ENCODE measurements around the gene CERK. TPM values are rescaled to one million over a fixed set of nuclear protein-coding genes. Genes with fewer than 3 reads are reported as not detected.

The CERK gene
- total RNA-seq, 1 donor from 2014 or later, result 67.5 TPM

DNA sequence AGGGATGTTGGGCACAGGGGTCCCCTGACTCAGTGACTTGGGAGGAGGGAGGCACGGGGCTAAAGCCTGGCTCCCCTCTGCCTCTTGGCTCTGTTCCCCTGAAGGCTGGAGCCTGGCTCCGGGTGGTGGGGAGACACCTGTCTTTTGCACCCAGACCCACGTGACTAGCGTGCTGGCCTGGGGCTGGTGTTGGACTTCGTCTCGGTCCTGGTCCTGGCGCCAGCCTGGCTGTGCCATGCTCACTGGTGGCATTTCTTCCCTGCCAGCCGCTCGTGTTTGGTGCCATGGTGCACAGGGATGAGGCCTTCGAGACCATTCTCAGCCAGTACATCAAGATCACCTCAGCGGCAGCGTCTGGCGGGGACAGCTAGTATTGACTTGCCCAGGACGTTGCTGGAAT lies 61.2 kb downstream of the CERK start:
- no peaks in the 10 kb centered on the region for H3K36me3 Mint-ChIP-seq
- H3K27me3 Mint-ChIP-seq, result no peaks in the 10 kb centered on the region
- TF ChIP-seq, protein P1, sequence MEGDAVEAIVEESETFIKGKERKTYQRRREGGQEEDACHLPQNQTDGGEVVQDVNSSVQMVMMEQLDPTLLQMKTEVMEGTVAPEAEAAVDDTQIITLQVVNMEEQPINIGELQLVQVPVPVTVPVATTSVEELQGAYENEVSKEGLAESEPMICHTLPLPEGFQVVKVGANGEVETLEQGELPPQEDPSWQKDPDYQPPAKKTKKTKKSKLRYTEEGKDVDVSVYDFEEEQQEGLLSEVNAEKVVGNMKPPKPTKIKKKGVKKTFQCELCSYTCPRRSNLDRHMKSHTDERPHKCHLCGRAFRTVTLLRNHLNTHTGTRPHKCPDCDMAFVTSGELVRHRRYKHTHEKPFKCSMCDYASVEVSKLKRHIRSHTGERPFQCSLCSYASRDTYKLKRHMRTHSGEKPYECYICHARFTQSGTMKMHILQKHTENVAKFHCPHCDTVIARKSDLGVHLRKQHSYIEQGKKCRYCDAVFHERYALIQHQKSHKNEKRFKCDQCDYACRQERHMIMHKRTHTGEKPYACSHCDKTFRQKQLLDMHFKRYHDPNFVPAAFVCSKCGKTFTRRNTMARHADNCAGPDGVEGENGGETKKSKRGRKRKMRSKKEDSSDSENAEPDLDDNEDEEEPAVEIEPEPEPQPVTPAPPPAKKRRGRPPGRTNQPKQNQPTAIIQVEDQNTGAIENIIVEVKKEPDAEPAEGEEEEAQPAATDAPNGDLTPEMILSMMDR (conservative IDR thresholded peaks at IDR 0.05), result no peak
- no peaks in the 10 kb centered on the region for H3K9me3 Mint-ChIP-seq
- H3K4me3 Mint-ChIP-seq, result no peak overlapping the region
- H3K4me1 Mint-ChIP-seq (ENCODE audit: unreplicated experiment), result no peaks in the 10 kb centered on the region
- DNase-seq (ENCODE audit: extremely low spot score, unreplicated experiment), result no peak
- no peak overlapping the region for H3K27ac Mint-ChIP-seq

GRCh38 chr22:46676479-46676878 lies 61.6 kb downstream of the CERK start:
- Mint-ChIP-seq H3K9me3 (no peaks in the 10 kb centered on the region), H3K4me3 (no peak overlapping the region), H3K36me3 (no peaks in the 10 kb centered on the region), H3K27me3 (no peaks in the 10 kb centered on the region), H3K27ac (no peak overlapping the region), H3K4me1 (ENCODE audit: unreplicated experiment) (no peaks in the 10 kb centered on the region)
- DNase-seq (ENCODE audit: extremely low spot score, unreplicated experiment), result no peak
- TF ChIP-seq, protein P1 (conservative IDR thresholded peaks at IDR 0.05), result no peak

- Mint-ChIP-seq H3K4me1 (ENCODE audit: unreplicated experiment) (no peaks in the 10 kb centered on the region), H3K27ac (no peak overlapping the region), H3K27me3 (no peaks in the 10 kb centered on the region), H3K36me3 (no peaks in the 10 kb centered on the region), H3K4me3 (no peak overlapping the region), H3K9me3 (no peaks in the 10 kb centered on the region)
- TF ChIP-seq, protein P1 (conservative IDR thresholded peaks at IDR 0.05), result no peak
- DNase-seq (ENCODE audit: extremely low spot score, unreplicated experiment), result no peak
Observed at GRCh38 chr22:46675938-46676337, 62.1 kb downstream of the CERK start.

DNA sequence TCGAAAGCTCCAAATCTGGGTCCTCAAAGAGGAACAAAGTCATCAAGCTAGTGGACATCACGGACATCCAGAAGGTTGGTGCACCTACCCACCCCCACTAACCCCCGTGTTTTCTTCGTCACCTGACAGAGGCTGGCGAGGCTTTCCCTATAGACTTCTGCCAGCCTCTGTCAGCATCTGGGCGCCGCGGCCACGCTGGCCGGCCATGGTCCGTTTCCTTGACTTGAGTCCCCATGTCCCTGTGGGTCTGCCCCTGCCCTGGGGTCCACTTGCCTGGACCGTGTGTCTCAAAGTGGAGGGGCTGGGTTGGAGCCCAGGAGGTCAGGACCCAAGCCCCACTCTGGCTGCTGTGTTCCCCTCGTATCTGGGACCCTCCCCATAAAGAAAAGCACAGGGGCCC lies 62.6 kb downstream of the CERK start:
- no peaks in the 10 kb centered on the region for H3K27me3 Mint-ChIP-seq
- H3K27ac Mint-ChIP-seq, result no peak overlapping the region
- H3K36me3 Mint-ChIP-seq, result no peaks in the 10 kb centered on the region
- no peak for DNase-seq (ENCODE audit: extremely low spot score, unreplicated experiment)
- H3K4me1 Mint-ChIP-seq (ENCODE audit: unreplicated experiment), result no peaks in the 10 kb centered on the region
- no peaks in the 10 kb centered on the region for H3K9me3 Mint-ChIP-seq
- TF ChIP-seq, protein P1 (conservative IDR thresholded peaks at IDR 0.05), result no peak
- no peak overlapping the region for H3K4me3 Mint-ChIP-seq

DNA sequence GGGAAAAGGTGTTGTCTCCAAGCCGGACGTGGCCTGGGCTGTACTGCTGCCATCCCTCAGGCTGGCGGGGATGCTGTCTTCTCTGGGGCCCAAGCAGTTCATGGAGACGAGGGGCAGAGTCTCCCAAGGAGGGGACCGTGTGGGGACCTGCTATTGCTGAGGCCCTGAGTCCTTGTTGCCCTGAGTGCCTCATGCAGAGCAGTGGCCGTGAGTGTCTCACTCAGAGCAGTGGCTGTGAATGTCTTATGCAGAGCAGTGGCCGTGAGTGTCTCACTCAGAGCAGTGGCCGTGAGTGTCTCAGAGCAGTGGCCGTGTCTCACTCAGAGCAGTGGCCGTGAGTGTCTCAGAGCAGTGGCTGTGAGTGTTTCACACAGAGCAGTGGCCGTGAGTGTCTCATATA lies 63.1 kb downstream of the CERK start:
- no peak for DNase-seq (ENCODE audit: extremely low spot score, unreplicated experiment)
- H3K27me3 Mint-ChIP-seq, result no peaks in the 10 kb centered on the region
- H3K9me3 Mint-ChIP-seq, result no peaks in the 10 kb centered on the region
- TF ChIP-seq, protein P1 (conservative IDR thresholded peaks at IDR 0.05), result no peak
- peaks cover under 1% of the 10 kb centered on the region for H3K36me3 Mint-ChIP-seq
- no peak overlapping the region for H3K4me3 Mint-ChIP-seq
- peaks cover 1% of the 10 kb centered on the region for H3K4me1 Mint-ChIP-seq (ENCODE audit: unreplicated experiment)
- H3K27ac Mint-ChIP-seq, result no peak overlapping the region

DNA sequence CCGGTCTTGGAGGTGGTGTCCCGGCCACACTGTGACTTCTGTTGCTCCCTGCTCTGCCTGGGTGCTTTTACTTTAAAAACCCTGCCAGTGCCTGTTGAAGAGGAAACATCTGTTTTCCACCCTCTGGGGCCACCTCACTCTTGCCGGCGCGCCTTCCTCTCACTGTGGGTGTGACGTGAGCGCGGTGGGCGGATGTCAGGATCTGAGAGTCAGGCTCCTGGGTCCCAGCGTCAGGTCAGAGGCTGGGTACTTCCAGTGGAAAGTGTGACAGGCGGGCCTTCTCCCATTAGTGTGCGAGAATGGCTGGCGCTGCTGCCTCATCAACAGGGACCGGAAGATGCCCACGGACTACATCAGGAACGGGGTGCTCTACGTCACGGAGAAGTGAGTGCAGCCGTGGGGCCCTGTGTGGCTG lies 63.7 kb downstream of the CERK start:
- peaks cover 3% of the 10 kb centered on the region for H3K36me3 Mint-ChIP-seq
- H3K9me3 Mint-ChIP-seq, result no peaks in the 10 kb centered on the region
- H3K27ac Mint-ChIP-seq, result no peak overlapping the region
- TF ChIP-seq, protein P1 (conservative IDR thresholded peaks at IDR 0.05), result no peak
- no peaks in the 10 kb centered on the region for H3K27me3 Mint-ChIP-seq
- peaks cover 4% of the 10 kb centered on the region for H3K4me1 Mint-ChIP-seq (ENCODE audit: unreplicated experiment)
- H3K4me3 Mint-ChIP-seq, result no peak overlapping the region
- DNase-seq (ENCODE audit: extremely low spot score, unreplicated experiment), result no peak
